NCI-H226 (cell line): ENCODE data around the gene ITGAX.
A peak's percentile ranks its signal among the peaks of the same experiment; 100 is the strongest.

Source experiments
- DNase-seq: peaks from one replicate; pipeline ENCODE4 v3.0.0-alpha.2; 2015

Gene ITGAX

GRCh38 chr16:31376705-31377104, 21.7 kb downstream of the ITGAX start:
- no peak for DNase-seq

DNA sequence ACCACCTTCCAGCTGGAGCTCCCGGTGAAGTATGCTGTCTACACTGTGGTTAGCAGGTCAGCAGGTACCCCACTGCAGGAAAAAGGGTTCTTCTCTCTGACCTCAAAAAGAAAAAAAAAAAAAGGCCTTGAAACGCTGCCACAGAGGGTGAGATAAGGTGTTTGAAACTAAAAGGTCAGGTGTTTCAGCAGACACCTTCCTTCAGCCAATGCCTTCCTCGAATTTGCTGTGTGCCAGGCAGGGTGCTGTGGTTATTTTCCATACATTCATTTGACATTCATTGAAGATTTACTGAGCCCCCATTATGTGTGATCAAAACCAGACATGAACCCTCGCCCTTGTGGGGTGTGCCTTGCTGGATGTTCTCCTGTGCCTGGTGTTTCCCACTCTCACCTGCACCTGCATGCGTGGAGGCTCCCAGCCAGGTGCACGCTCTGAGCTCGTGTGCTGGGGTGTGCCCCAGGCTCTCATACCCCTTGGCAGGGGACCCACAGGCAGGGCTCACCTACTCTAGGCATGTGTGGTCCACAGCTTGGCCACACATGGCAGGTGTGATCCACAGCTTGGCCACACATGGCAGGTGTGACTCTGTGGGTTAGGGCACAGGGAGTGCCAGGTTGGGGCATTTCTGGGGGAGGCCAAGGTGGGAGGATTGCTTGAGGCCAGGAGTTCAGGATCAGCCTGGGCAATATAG, 22.4 kb downstream of the ITGAX start:
- DNase-seq = no peak

- DNase-seq = no peak
These were observed 25.2 kb downstream of the ITGAX start for GRCh38 chr16:31380201-31380600.

GRCh38 chr16:31382485-31383161, 27.6 kb downstream of the ITGAX start:
- peak; percentile 55 for DNase-seq

- DNase-seq = no peak
These were observed 30.7 kb downstream of the ITGAX start for GRCh38 chr16:31385680-31386079.

DNA sequence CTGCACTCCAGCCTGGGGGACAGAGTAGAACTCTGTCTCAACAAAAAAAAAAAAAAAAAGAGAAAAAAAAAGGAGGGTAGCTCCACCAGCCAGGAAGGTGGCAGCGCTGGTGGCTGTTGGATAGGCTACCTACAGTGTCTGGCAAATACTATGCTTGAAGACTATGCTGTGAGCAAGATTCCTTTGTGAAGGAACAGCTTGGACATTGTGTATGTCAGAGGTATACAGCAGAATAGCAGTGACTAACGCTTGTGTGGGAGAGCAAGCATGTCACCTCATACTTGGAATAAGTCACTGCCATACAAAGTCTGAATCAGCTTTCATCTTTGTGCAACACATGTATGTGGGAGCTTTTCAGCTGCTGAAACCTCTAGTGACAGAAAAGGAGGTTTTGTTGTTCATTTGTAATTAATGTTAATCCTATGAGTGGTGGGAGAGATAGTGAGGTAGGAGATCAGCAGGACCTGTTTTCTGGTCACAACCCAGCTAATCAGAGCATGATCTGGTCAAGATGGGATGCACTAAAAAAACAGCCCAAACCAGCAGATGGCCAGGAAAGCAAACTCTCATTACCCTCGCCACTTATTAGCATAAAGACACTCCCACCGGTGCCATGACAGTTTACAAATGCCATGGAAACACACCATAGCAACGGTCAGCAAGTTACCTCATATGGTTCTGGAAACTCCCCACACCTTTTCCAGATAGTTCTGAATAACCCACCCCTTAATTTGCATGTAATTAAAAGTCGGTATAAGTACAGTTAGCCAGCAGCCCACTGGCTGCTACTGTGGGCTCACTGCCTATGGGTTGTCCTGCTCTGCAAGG, 31.4 kb downstream of the ITGAX start:
- DNase-seq = peak; percentile 66

DNA sequence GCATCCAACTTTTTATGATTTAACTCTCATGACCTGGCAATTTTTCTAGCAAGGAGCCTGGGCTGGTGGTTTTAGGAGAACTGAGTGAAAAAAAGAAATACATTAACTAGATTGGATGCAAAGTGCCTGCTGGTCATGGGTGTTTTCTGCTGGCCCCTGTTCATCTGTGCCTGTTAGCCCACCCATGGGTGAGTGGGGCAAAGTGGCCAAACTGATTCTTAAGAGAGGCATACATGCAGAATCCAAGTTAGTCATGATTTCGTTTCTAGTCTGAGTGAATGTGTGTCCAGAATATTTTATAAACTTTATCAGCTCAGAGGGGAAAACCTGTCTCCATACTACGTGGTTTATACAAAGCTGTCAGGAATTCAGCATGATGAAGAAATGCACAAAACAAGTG, 33.6 kb downstream of the ITGAX start:
- no peak for DNase-seq

DNA sequence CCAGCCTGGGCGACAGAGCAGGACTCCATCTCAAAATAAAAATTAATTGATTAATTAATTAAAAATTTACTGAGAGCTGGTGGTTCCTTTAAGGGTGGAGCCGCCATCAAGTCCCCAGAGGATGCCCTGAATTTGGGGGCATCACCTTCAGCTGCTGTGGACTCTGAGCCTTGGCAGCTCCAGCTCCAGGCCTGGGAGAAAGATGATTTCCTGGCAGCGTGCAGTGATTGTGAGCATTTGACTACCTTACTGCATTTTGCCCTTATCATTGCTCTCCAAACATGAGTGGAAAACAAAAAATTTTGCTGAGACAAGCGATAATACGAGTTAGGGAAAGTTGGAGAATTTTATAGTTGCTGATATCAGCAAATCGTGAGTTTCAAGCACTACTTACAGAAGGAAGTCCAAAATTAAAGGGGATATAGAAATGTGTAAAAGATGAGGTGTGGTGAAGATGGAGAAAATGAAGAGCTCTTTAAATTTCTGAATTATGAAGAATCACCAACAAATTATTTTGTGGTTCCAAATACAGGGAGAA, 35.6 kb downstream of the ITGAX start:
- no peak for DNase-seq

GRCh38 chr16:31393056-31393455, 38.1 kb downstream of the ITGAX start, which contains the start of gene ITGAD:
ITGAD (plus strand) TSS chr16:31393335; CDS start chr16:31393361, 26 bp downstream.
- no peak for DNase-seq

DNA sequence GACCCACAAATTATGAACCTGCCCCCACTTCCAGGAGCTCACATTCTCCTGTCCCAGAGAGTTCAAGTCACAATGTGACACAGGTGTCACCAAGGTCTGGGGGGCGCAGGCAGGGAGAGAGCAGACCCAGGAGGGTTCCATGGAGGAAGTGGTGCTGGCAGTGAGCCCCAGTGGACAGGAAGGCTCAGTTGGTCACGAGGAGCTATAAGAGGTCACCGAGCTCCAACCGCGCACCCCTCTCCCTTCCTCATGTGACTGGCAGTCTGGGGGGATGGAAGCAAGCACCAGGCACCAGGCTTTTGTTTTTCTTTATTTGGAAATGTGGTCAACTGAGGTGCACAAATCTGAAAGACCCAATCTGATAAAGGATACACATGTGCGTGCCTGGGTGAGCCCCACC, 40.7 kb downstream of the ITGAX start:
- DNase-seq = no peak

- no peak for DNase-seq
These were observed 42.2 kb downstream of the ITGAX start for GRCh38 chr16:31397096-31397660.

DNA sequence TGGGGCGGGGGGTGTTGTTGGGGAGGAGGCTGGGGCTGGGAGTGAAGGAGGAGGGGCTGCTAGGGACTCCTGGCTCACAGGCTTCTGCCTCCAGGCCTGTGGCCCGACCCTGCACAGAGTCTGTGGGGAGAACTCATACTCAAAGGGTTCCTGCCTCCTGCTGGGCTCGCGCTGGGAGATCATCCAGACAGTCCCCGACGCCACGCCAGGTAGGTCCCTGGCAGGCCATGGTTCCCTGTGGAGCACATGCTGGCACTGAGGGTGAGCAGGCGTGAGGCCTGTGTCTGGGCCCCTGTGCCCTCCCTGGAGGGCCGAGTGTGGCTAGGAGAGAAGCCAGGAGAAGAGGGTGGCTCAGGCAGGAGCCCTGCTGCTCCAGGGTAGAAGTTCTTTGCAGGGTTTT, 42.7 kb downstream of the ITGAX start:
- DNase-seq = no peak

DNA sequence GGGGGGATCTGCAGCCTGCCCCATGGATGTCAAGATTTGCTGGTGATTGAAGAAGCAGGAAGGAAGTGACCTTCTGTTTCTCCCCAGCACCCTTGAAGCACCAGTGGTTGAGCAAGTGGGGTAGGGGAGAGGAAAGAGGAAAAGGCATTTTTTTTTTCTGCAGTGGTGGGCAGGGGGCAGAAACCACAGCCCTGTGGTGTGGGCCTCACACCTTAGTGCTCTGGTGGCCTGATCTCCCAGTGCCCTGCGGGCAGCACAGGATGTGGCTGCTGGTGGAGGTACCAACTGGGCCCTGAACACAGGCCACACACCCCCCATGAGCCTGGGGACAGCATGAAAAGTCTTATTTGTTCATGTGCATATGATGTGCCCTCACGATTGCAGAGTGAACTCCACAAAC, 45.2 kb downstream of the ITGAX start:
- DNase-seq = no peak

DNA sequence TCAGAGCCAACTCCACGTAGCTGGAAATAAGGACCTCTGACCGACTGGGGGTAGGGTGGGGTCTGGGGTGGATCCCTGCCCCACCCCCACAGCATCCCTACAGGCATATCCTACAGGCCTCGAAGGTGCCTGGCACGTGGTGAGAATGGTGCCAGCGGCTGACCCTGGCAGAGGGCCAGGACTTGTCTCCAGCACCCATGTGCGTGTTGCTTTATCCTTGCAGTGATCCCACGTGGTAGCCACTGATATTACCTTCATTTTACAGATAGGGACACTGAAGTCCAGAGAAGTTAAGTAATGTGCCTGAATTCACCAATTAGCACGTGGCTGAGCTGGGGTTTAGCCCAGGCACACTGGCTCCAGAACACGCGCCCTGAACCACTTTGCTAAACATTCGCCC, 46.5 kb downstream of the ITGAX start:
- no peak for DNase-seq

- DNase-seq = peak; percentile 46
These were observed 47.7 kb downstream of the ITGAX start for GRCh38 chr16:31402687-31403086.

DNA sequence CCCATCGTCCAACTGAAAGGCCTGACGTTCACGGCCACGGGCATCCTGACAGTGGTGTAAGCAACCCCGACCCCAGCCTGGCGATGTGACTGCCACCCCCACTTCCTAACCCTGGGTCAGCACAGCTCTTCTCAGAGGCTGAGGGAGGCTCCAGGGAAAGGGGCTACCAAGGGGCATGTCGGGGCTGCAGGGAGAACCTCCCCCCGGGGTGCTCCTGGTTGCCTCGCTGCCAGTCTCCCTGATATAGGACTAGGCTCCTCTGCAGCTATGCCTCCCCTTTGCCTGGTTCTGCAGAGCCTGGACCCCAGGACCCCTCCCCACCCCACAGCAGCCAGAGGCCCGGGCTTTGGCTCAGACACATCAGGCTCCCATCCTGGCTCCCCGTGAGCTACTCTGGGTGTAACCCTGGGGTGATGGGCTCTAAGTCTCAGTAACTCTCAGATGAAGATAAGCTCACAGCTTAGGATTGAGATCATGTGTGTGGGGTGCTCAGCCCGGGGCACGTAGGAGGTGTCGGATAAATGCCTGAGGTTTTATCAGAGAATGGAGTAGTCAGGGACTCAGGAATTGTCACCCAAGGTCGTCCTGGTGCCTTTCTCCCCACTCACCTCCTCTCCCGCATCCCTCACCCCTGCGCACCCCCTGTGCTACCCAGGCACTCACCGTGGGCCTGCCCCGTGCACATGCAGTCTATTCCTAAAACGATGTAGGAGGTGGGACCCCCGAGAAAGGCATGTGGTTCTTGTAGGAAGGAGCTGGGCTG, 48.8 kb downstream of the ITGAX start:
- DNase-seq = peak; percentile 22

- peak; percentile 86 for DNase-seq
These were observed 49.5 kb downstream of the ITGAX start for GRCh38 chr16:31404353-31405064.

- DNase-seq = no peak
These were observed 52.4 kb downstream of the ITGAX start for GRCh38 chr16:31407406-31407805.

- DNase-seq = peak; percentile 5
These were observed 54.5 kb downstream of the ITGAX start for GRCh38 chr16:31409433-31409832.

GRCh38 chr16:31410082-31410481, 55.1 kb downstream of the ITGAX start:
- DNase-seq = no peak

DNA sequence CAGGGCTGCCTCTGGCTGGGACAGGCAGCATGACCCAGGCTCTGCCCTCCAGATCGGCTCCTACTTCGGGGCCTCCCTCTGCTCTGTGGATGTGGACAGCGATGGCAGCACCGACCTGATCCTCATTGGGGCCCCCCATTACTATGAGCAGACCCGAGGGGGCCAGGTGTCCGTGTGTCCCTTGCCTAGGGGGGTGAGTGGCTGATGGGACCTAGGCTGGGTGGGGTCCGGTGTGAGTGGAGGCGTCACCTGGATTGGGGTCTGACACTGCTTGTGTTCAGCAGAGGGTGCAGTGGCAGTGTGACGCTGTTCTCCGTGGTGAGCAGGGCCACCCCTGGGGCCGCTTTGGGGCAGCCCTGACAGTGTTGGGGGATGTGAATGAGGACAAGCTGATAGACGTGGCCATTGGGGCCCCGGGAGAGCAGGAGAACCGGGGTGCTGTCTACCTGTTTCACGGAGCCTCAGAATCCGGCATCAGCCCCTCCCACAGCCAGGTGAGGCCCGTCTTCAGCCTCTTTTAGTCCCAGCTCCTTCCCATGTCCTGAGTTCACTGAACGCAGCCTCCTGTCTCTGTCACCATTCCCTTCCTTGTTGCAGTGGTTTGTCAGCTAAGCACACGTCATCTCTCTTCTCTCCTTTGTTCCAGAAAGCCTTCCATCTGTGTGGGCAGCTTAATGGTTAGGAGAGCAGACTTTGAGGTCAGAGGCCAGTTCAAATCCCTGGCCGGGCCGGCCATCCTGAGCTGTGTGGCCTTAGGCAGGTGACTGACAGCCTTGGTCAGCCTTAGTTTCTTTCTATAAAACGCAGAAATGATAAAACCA, 56.3 kb downstream of the ITGAX start:
- DNase-seq = no peak
